Left ventricle myocardium inferior (tissue), 1 donor: ENCODE results near the gene PRKCE. TPM values are rescaled to one million over a fixed set of nuclear protein-coding genes. Genes with fewer than 3 reads are reported as not detected.

Experiments used
- DNase-seq: peaks from one replicate; pipeline ENCODE4 v3.0.0-alpha.2; 2020
- H3K27ac ChIP-seq: fragments of 200-600 bp; replicated peaks from 2 replicates; pipeline ENCODE4 v1.8.0; 2021
- H3K27me3 ChIP-seq: fragments of 200-600 bp; 2 replicates; pipeline ENCODE4 v1.8.0; 2021; ENCODE audit warnings: low read depth
- H3K36me3 ChIP-seq: fragments of 200-600 bp; 2 replicates; pipeline ENCODE4 v1.8.0; 2021
- H3K4me1 ChIP-seq: fragments of 200-600 bp; 2 replicates; pipeline ENCODE4 v1.8.0; 2021
- H3K4me3 ChIP-seq: fragments of 200-600 bp; 2 replicates; pipeline ENCODE4 v1.8.0; 2021; ENCODE audit warnings: mild to moderate bottlenecking, moderate library complexity
- H3K9me3 ChIP-seq: fragments of 200-600 bp; replicated peaks from 2 replicates; pipeline ENCODE4 v1.8.0; 2021
- CTCF ChIP-seq: fragments of 200-600 bp; IDR thresholded peaks from 2 replicates; pipeline ENCODE4 v1.8.0; 2021; ENCODE audit warnings: antibody characterized with exemption, mild to moderate bottlenecking, borderline replicate concordance
- intact Hi-C: fragments of 100-400 bp; cut with micrococcal nuclease; formaldehyde crosslinking; loops from one replicate; pipeline ENCODE4 v1.11.0; 2022
- total RNA-seq: library from RNA; stranded (reverse); fragmentation: NEBNext Ultra II Directional; extraction: Animal tissue kit (Norgen Biotek cat#: 25700); gene quantifications from one replicate; pipeline ENCODE4 v1.2.1, GENCODE V29; 2021
- donor health status: DM: no; HTN: yes; CAD: no; lungs with severe emphysema.

The PRKCE gene
- total RNA-seq, 1 donor from 2014 or later: 14.7 TPM

DNA sequence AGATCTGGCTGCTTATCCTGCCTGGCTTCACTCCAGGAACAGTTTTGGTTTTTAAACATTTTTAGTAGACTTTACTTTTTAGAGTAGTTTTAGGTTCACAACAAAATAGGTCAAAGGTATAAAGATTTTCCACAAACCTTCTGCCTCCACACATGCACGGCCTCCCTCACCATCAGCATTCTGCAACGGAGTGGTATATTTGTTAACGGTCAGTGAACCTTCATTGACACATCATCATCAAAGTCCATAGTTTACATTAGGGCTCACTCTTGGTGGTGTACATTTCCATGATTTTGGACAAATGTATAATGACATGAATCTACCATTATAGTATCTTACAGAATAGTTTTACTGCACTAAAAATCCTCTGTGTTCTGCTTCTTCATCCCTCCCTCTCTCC lies 342.6 kb downstream of the PRKCE start:
- H3K27me3 ChIP-seq: no peaks in the 10 kb centered on the region
- H3K4me3 ChIP-seq: no peak overlapping the region
- DNase-seq: no peak
- intact Hi-C loops: no loop called here
- H3K9me3 ChIP-seq: no peaks in the 10 kb centered on the region
- no peak overlapping the region for H3K27ac ChIP-seq
- H3K4me1 ChIP-seq: peaks cover 29% of the 10 kb centered on the region
- H3K36me3 ChIP-seq: peaks cover 5% of the 10 kb centered on the region
- no peak for TF ChIP-seq CTCF

DNA sequence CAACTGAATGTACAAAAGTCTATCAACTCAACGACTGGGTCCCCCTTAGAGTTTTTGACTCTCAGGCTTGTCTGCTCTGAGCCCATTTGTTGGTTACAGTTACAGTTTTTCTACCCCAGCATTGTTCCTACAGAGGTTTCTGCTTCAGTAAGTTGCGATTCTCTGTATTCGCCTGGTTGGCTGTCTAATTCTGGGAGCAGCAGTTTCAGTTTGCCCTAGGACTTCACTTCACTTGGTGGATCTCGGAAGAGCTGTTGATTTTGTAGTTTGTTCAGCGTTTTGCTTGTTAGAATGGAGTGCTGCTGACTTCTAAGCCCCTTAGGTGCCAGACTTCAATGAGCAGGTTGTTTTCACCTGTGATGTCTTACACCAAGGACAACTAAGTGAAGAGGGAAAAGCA lies 349.2 kb downstream of the PRKCE start:
- intact Hi-C loops: no loop called here
- Histone ChIP-seq H3K9me3 (no peaks in the 10 kb centered on the region), H3K4me3 (no peak overlapping the region), H3K36me3 (peaks cover 3% of the 10 kb centered on the region), H3K27ac (no peak overlapping the region), H3K27me3 (no peaks in the 10 kb centered on the region), H3K4me1 (peaks cover 29% of the 10 kb centered on the region)
- no peak for TF ChIP-seq CTCF
- no peak for DNase-seq

DNA sequence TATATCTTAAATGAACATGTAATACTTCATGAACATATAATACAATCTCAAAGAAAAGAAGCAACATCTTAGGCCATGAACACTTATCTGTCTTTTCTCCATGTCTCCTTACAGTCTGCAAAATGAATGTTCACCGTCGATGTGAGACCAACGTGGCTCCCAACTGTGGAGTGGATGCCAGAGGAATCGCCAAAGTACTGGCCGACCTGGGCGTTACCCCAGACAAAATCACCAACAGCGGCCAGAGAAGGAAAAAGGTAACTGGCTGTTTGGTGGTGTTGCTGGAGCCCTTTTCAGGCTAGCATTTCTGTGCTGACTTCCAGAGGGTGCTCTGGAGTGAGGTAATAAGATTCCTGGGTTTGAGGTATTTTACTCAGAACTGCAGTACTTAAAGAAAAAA lies 349.8 kb downstream of the PRKCE start:
- Histone ChIP-seq H3K9me3 (no peaks in the 10 kb centered on the region), H3K27ac (peak overlapping the region; percentile 63), H3K4me1 (peaks cover 29% of the 10 kb centered on the region), H3K36me3 (peaks cover 3% of the 10 kb centered on the region), H3K27me3 (no peaks in the 10 kb centered on the region), H3K4me3 (no peak overlapping the region)
- no peak for DNase-seq
- TF ChIP-seq CTCF: no peak
- intact Hi-C loops: no loop called here

DNA sequence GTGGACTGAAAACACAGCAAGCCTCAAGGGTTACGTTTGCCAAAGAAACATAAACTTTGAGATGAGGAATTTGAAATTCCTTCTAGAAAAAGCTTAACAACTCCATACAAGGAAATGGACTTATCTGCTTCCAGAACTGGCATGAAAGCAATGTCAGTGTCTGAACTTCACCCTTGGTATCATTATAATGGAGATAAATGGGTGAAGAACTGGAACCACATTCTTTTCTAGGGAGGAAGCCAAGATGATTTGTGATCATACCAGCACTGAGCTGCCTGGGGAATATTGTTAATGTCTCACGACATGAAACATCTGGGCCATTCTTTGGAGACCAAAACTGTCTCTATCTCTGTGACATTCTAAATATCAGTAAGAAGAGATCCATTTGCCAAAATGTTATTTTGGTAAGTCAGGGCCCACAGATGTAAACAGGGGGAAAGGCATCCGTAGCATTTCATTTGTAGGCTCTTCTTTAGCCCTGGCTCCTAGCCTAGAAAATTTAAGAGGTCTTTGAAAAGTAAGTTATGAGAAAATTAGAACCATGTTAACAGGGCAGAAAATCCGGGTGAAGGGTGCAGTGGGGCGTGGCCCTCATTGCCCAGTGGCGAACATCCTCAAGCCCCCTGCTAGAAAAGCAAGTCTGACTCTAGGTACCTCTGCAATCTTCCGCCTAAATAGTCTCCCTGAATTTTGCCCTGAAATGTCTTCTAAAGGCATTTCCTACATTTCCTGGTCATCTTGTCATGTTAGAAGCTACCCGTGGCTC lies 350.4 kb downstream of the PRKCE start:
- peak overlapping the region; percentile 63 for H3K27ac ChIP-seq
- intact Hi-C loops: no loop called here
- TF ChIP-seq CTCF: no peak

GRCh38 chr2:46002507-46002883 lies 351.0 kb downstream of the PRKCE start:
- intact Hi-C loops: no loop called here

More for the DNA sequence above, 350.4 kb downstream of the PRKCE start:
- no peak overlapping the region for H3K4me3 ChIP-seq
- peaks cover 10% of the 10 kb centered on the region for H3K36me3 ChIP-seq
- H3K9me3 ChIP-seq: no peaks in the 10 kb centered on the region
- peaks cover 29% of the 10 kb centered on the region for H3K4me1 ChIP-seq
- no peak for DNase-seq
- no peaks in the 10 kb centered on the region for H3K27me3 ChIP-seq

More at GRCh38 chr2:46002507-46002883, 351.0 kb downstream of the PRKCE start:
- H3K27ac ChIP-seq: peak overlapping the region; percentile 63
- H3K4me1 ChIP-seq: peaks cover 29% of the 10 kb centered on the region
- no peak for DNase-seq
- TF ChIP-seq CTCF: no peak
- H3K27me3 ChIP-seq: no peaks in the 10 kb centered on the region
- H3K36me3 ChIP-seq: peaks cover 16% of the 10 kb centered on the region
- H3K4me3 ChIP-seq: no peak overlapping the region
- no peaks in the 10 kb centered on the region for H3K9me3 ChIP-seq
